Measurements from ENCODE around the gene ATXN7.

Gene ATXN7

GRCh38 chr3:63921741-63922482 lies 58.2 kb downstream of the ATXN7 start:
- no peaks in the 10 kb centered on the region for H3K27me3 ChIP-seq (ENCODE audit: insufficient read depth, low read length, poor library complexity)
- no peak overlapping the region for H3K23ac ChIP-seq (ENCODE audit: low read length)
- peaks cover 18% of the 10 kb centered on the region for H3K79me1 ChIP-seq (ENCODE audit: low read length)
- H3K27ac ChIP-seq (ENCODE audit: low read depth, low read length), result no peak overlapping the region
- no peak overlapping the region for H3K56ac ChIP-seq (ENCODE audit: low read length)
- H4K8ac ChIP-seq (ENCODE audit: low read depth, low read length), result no peak overlapping the region
- no peak overlapping the region for H4K5ac ChIP-seq (ENCODE audit: low read length)
- no peaks in the 10 kb centered on the region for H3K36me3 ChIP-seq (ENCODE audit: control insufficient read depth, insufficient read depth, low read length)
- H2AK5ac ChIP-seq (ENCODE audit: low read length), result no peak overlapping the region
- no peak for DNase-seq
- no peak overlapping the region for H3K4me2 ChIP-seq (ENCODE audit: low read length)
- no peaks in the 10 kb centered on the region for H3K4me1 ChIP-seq (ENCODE audit: control insufficient read depth, low read depth, low read length)
- H2BK15ac ChIP-seq (replicated peaks; ENCODE audit: low read depth), result no peak overlapping the region
- no peak overlapping the region for H3K4me3 ChIP-seq (ENCODE audit: low read length)
- WGBS (ENCODE audit: extremely low coverage, insufficient coverage, low lambda C conversion rate), result no CpG with 5 or more reads among the region's 6 CpGs
- H2BK5ac ChIP-seq (ENCODE audit: low read length), result no peak overlapping the region
- H3K79me2 ChIP-seq (ENCODE audit: control insufficient read depth, insufficient read depth, low read length), result peaks cover 3% of the 10 kb centered on the region
- no peak overlapping the region for H3K4ac ChIP-seq (ENCODE audit: low read depth, low read length)
- no peak overlapping the region for H2BK120ac ChIP-seq (ENCODE audit: low read depth, low read length)
- H3K9ac ChIP-seq (ENCODE audit: low read length), result no peak overlapping the region
- no peak overlapping the region for H3K18ac ChIP-seq (ENCODE audit: low read length)

- Histone ChIP-seq H2AK5ac (ENCODE audit: low read length) (no peak overlapping the region), H3K4me1 (ENCODE audit: control insufficient read depth, low read depth, low read length) (no peaks in the 10 kb centered on the region), H2BK120ac (ENCODE audit: low read depth, low read length) (no peak overlapping the region), H3K27ac (ENCODE audit: low read depth, low read length) (no peak overlapping the region), H4K5ac (ENCODE audit: low read length) (no peak overlapping the region), H3K36me3 (ENCODE audit: control insufficient read depth, insufficient read depth, low read length) (no peaks in the 10 kb centered on the region), H3K79me2 (ENCODE audit: control insufficient read depth, insufficient read depth, low read length) (peaks cover 3% of the 10 kb centered on the region), H3K23ac (ENCODE audit: low read length) (no peak overlapping the region), H3K56ac (ENCODE audit: low read length) (no peak overlapping the region), H3K4ac (ENCODE audit: low read depth, low read length) (no peak overlapping the region), H3K79me1 (ENCODE audit: low read length) (peaks cover 16% of the 10 kb centered on the region), H2BK15ac (replicated peaks; ENCODE audit: low read depth) (no peak overlapping the region), H3K4me2 (ENCODE audit: low read length) (no peak overlapping the region), H3K4me3 (ENCODE audit: low read length) (no peak overlapping the region), H3K27me3 (ENCODE audit: insufficient read depth, low read length, poor library complexity) (no peaks in the 10 kb centered on the region), H4K8ac (ENCODE audit: low read depth, low read length) (no peak overlapping the region), H3K9ac (ENCODE audit: low read length) (no peak overlapping the region), H2BK5ac (ENCODE audit: low read length) (no peak overlapping the region), H3K18ac (ENCODE audit: low read length) (no peak overlapping the region)
- DNase-seq, result no peak
- no CpG with 5 or more reads among the region's 2 CpGs for WGBS (ENCODE audit: extremely low coverage, insufficient coverage, low lambda C conversion rate)
Observed at GRCh38 chr3:63922491-63923199, 59.0 kb downstream of the ATXN7 start.

DNA sequence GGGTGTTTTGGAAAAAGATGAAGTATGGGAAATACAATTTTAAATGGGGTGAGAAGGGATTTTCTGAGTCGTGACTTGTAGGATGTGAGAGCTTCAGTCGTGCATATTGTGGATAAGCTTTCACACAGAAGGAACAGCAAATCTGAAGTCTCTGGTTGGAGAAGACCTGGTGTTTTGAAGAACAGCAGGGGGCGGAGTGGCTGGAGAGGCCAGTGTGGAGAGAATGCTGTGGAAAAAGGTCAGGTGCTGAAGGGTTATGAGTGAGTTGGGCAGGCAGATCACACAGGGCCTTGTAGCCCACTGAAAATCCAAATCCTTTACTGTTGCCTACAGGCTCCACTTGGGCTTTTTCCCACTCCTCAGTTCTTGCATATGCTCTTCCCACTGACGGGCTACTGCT lies 62.6 kb downstream of the ATXN7 start:
- no peak overlapping the region for H3K18ac ChIP-seq (ENCODE audit: low read length)
- peaks cover 17% of the 10 kb centered on the region for H3K79me1 ChIP-seq (ENCODE audit: low read length)
- no peak overlapping the region for H2AK5ac ChIP-seq (ENCODE audit: low read length)
- no peak overlapping the region for H2BK120ac ChIP-seq (ENCODE audit: low read depth, low read length)
- no peak overlapping the region for H3K4me2 ChIP-seq (ENCODE audit: low read length)
- H3K27me3 ChIP-seq (ENCODE audit: insufficient read depth, low read length, poor library complexity), result no peaks in the 10 kb centered on the region
- no peak overlapping the region for H4K8ac ChIP-seq (ENCODE audit: low read depth, low read length)
- H3K36me3 ChIP-seq (ENCODE audit: control insufficient read depth, insufficient read depth, low read length), result no peaks in the 10 kb centered on the region
- H3K9ac ChIP-seq (ENCODE audit: low read length), result no peak overlapping the region
- no peak for DNase-seq
- no peak overlapping the region for H3K23ac ChIP-seq (ENCODE audit: low read length)
- H2BK5ac ChIP-seq (ENCODE audit: low read length), result no peak overlapping the region
- no peaks in the 10 kb centered on the region for H3K4me1 ChIP-seq (ENCODE audit: control insufficient read depth, low read depth, low read length)
- WGBS (ENCODE audit: extremely low coverage, insufficient coverage, low lambda C conversion rate), result 100% methylated on average over 1 of the region's 4 CpGs
- H4K5ac ChIP-seq (ENCODE audit: low read length), result no peak overlapping the region
- H2BK15ac ChIP-seq (replicated peaks; ENCODE audit: low read depth), result no peak overlapping the region
- H3K27ac ChIP-seq (ENCODE audit: low read depth, low read length), result no peak overlapping the region
- H3K4ac ChIP-seq (ENCODE audit: low read depth, low read length), result no peak overlapping the region
- H3K56ac ChIP-seq (ENCODE audit: low read length), result no peak overlapping the region
- H3K79me2 ChIP-seq (ENCODE audit: control insufficient read depth, insufficient read depth, low read length), result peaks cover 7% of the 10 kb centered on the region
- H3K4me3 ChIP-seq (ENCODE audit: low read length), result no peak overlapping the region

- H4K5ac ChIP-seq (ENCODE audit: low read length), result no peak overlapping the region
- no CpG with 5 or more reads among the region's 10 CpGs for WGBS (ENCODE audit: extremely low coverage, insufficient coverage, low lambda C conversion rate)
- H3K18ac ChIP-seq (ENCODE audit: low read length), result no peak overlapping the region
- no peak overlapping the region for H3K27ac ChIP-seq (ENCODE audit: low read depth, low read length)
- no peak overlapping the region for H3K56ac ChIP-seq (ENCODE audit: low read length)
- no peaks in the 10 kb centered on the region for H3K4me1 ChIP-seq (ENCODE audit: control insufficient read depth, low read depth, low read length)
- no peaks in the 10 kb centered on the region for H3K36me3 ChIP-seq (ENCODE audit: control insufficient read depth, insufficient read depth, low read length)
- H2BK120ac ChIP-seq (ENCODE audit: low read depth, low read length), result no peak overlapping the region
- H2AK5ac ChIP-seq (ENCODE audit: low read length), result no peak overlapping the region
- no peak for DNase-seq
- H3K4ac ChIP-seq (ENCODE audit: low read depth, low read length), result no peak overlapping the region
- H3K4me2 ChIP-seq (ENCODE audit: low read length), result no peak overlapping the region
- no peak overlapping the region for H3K23ac ChIP-seq (ENCODE audit: low read length)
- H4K8ac ChIP-seq (ENCODE audit: low read depth, low read length), result no peak overlapping the region
- peaks cover 19% of the 10 kb centered on the region for H3K79me1 ChIP-seq (ENCODE audit: low read length)
- no peak overlapping the region for H2BK15ac ChIP-seq (replicated peaks; ENCODE audit: low read depth)
- H3K4me3 ChIP-seq (ENCODE audit: low read length), result no peak overlapping the region
- no peaks in the 10 kb centered on the region for H3K27me3 ChIP-seq (ENCODE audit: insufficient read depth, low read length, poor library complexity)
- no peak overlapping the region for H2BK5ac ChIP-seq (ENCODE audit: low read length)
- H3K9ac ChIP-seq (ENCODE audit: low read length), result no peak overlapping the region
- H3K79me2 ChIP-seq (ENCODE audit: control insufficient read depth, insufficient read depth, low read length), result peaks cover 11% of the 10 kb centered on the region
Observed at GRCh38 chr3:63927422-63928280, 64.0 kb downstream of the ATXN7 start.

DNA sequence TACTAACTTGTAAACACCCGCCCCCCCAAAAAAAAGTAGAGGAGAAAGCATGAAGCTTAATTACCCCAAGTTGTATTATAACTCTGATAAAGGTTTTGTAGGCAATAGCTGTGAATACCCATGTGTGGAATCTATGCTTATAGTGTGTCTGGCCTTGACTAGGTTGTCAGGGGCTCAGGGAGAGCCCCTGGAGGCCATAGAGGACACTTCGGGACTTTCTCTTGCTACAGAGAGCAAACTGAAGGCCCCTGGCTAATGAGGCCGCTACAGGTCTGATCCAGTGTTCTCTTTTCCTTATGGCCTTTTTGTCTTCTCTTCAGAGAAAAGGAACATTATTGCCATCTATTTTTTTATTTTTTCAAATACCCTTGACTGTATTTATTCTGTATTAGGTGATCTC lies 67.6 kb downstream of the ATXN7 start:
- Histone ChIP-seq H3K23ac (ENCODE audit: low read length) (no peak overlapping the region), H2BK120ac (ENCODE audit: low read depth, low read length) (no peak overlapping the region), H3K4me3 (ENCODE audit: low read length) (no peak overlapping the region), H3K27me3 (ENCODE audit: insufficient read depth, low read length, poor library complexity) (no peaks in the 10 kb centered on the region), H3K4ac (ENCODE audit: low read depth, low read length) (no peak overlapping the region), H2AK5ac (ENCODE audit: low read length) (no peak overlapping the region), H3K4me2 (ENCODE audit: low read length) (no peak overlapping the region), H3K56ac (ENCODE audit: low read length) (no peak overlapping the region), H4K8ac (ENCODE audit: low read depth, low read length) (no peak overlapping the region), H3K36me3 (ENCODE audit: control insufficient read depth, insufficient read depth, low read length) (no peaks in the 10 kb centered on the region), H2BK15ac (replicated peaks; ENCODE audit: low read depth) (no peak overlapping the region), H4K5ac (ENCODE audit: low read length) (no peak overlapping the region), H3K9ac (ENCODE audit: low read length) (no peak overlapping the region), H3K79me1 (ENCODE audit: low read length) (peaks cover 12% of the 10 kb centered on the region), H3K4me1 (ENCODE audit: control insufficient read depth, low read depth, low read length) (peaks cover 2% of the 10 kb centered on the region), H2BK5ac (ENCODE audit: low read length) (no peak overlapping the region), H3K79me2 (ENCODE audit: control insufficient read depth, insufficient read depth, low read length) (peaks cover 15% of the 10 kb centered on the region), H3K18ac (ENCODE audit: low read length) (no peak overlapping the region), H3K27ac (ENCODE audit: low read depth, low read length) (no peak overlapping the region)
- WGBS (ENCODE audit: extremely low coverage, insufficient coverage, low lambda C conversion rate), result no CpG with 5 or more reads among the region's 3 CpGs
- peak; percentile 59 for DNase-seq

All from mesendoderm (in vitro differentiated cells).